Sigmoid colon (tissue), 7 donors: ENCODE results near the gene NTM. TPM values are rescaled to one million over a fixed set of nuclear protein-coding genes. Genes with fewer than 3 reads are reported as not detected.

Experiments
- DNase-seq: peaks from one replicate; pipeline ENCODE4 v3.0.0-alpha.2; 2019
- H3K27ac ChIP-seq, 4 donors: fragments of 200-600 bp; sonication (generic); one replicate each; pipeline ENCODE4 v1.5.1; 2016 to 2019; ENCODE audit warnings: mild to moderate bottlenecking in 1 of 4
- H3K27me3 ChIP-seq, 3 donors: fragments of 200-600 bp; sonication (generic); one replicate each; pipeline ENCODE4 v1.5.1; 2019; ENCODE audit warnings: mild to moderate bottlenecking in 1 of 3
- H3K36me3 ChIP-seq, 4 donors: fragments of 200-600 bp; sonication (generic); one replicate each; pipeline ENCODE4 v1.5.1; 2016 to 2019
- H3K4me1 ChIP-seq, 4 donors: fragments of 200-600 bp; sonication (generic); one replicate each; pipeline ENCODE4 v1.5.1; 2017 to 2019
- H3K4me3 ChIP-seq, 4 donors: fragments of 200-600 bp; sonication (generic); one replicate each; pipeline ENCODE4 v1.5.1; 2017 to 2019; ENCODE audit warnings: mild to moderate bottlenecking in 2 of 4, moderate library complexity in 1 of 4
- H3K9me3 ChIP-seq, 4 donors: fragments of 200-600 bp in 3 of 4; sonication (generic) in 3 of 4; one replicate each; pipeline versions ENCODE4 v1.5.1 to v1.6.1; 2013 to 2019
- CTCF ChIP-seq, 4 experiments: fragments of 450-650 bp in 3 of 4; fragments of 200-600 bp in 1 of 4; IDR thresholded peaks; one replicate each; pipeline ENCODE4 v1.5.1; 2016 to 2019; ENCODE audit warnings: antibody characterized with exemption in 4 of 4, mild to moderate bottlenecking in 3 of 4, moderate library complexity in 2 of 4
- EP300 ChIP-seq, 4 donors: sonication (generic); formaldehyde crosslinking; IDR thresholded peaks; one replicate each; pipeline ENCODE4 v1.6.1; 2017; ENCODE audit warnings: antibody characterized with exemption in 4 of 4
- POLR2A ChIP-seq, 2 donors: fragments of 450-650 bp; IDR thresholded peaks; one replicate each; pipeline ENCODE4 v1.6.1; 2016; ENCODE audit warnings: antibody characterized with exemption in 2 of 2, mild to moderate bottlenecking in 2 of 2, moderate library complexity in 2 of 2
- POLR2AphosphoS5 ChIP-seq, 4 donors: sonication (generic); formaldehyde crosslinking; IDR thresholded peaks; one replicate each; pipeline ENCODE4 v1.6.1; 2017; ENCODE audit warnings: antibody characterized with exemption in 4 of 4
- WGBS, 2 donors: extraction: QIAGEN DNeasy Blood & Tissue Kit; methylation state at CpG; one replicate each; pipeline ENCODE4 v1.1.7; 2013; 5-methylcytosine and 5-hydroxymethylcytosine counted together
- intact Hi-C: fragments of 100-400 bp; cut with DNase I; formaldehyde crosslinking; loops from one replicate; pipeline ENCODE4 v1.15.1; 2023
- polyA plus RNA-seq, 3 donors: library from polyadenylated mRNA; stranded (reverse); fragments of 200-250 nt; gene quantifications; one replicate each; pipeline ENCODE4 v1.2.3, GENCODE V29; 2013
- total RNA-seq, 4 donors: library from RNA; depleted of rRNA; stranded (reverse); fragments of >200 nt; gene quantifications; one replicate each; pipeline ENCODE4 v1.1.0, GENCODE V29; 2016
- donor health status: healthy with polysubstance abuse.
- donor health status: Bipolar disorder and iron deficiency.
- donor health status: healthy.

NTM gene
- total and polyA plus RNA-seq, 7 donors: 0.96 to 18.3 (median 6.4) TPM; not detected in 1

- H3K27me3 ChIP-seq: no peaks in the 10 kb centered on the region
- DNase-seq: no peak
- H3K27ac ChIP-seq: peak overlapping the region in 1 of 4 donors; percentile 22
- no peak for TF ChIP-seq POLR2AphosphoS5 (IDR thresholded peaks at IDR 0.05)
- TF ChIP-seq POLR2A (IDR thresholded peaks at IDR 0.05): no peak
- TF ChIP-seq EP300 (IDR thresholded peaks at IDR 0.05): no peak
- no peak for TF ChIP-seq CTCF (IDR thresholded peaks at IDR 0.05)
- WGBS, 2 donors: 56 to 75% methylated on average over 8 of the region's 8 CpGs
- peaks cover 0 to 18% (median 14%) of the 10 kb centered on the region in 4 donors for H3K4me1 ChIP-seq
- intact Hi-C loops: no loop called here
- no peak overlapping the region for H3K4me3 ChIP-seq
- no peaks in the 10 kb centered on the region for H3K36me3 ChIP-seq
- H3K9me3 ChIP-seq: no peaks in the 10 kb centered on the region
Measured at GRCh38 chr11:131924001-131924400, 553.6 kb downstream of the NTM start.

- Histone ChIP-seq H3K36me3 (no peaks in the 10 kb centered on the region), H3K9me3 (no peaks in the 10 kb centered on the region), H3K27ac (peak overlapping the region in 1 of 4 donors; percentile 22), H3K27me3 (no peaks in the 10 kb centered on the region), H3K4me3 (no peak overlapping the region), H3K4me1 (peaks cover 0 to 18% (median 14%) of the 10 kb centered on the region in 4 donors)
- intact Hi-C loops: no loop called here
- 12 to 42% methylated on average over 4 of the region's 4 CpGs for WGBS, 2 donors
- DNase-seq: no peak
- TF ChIP-seq EP300 (IDR thresholded peaks at IDR 0.05): no peak
- TF ChIP-seq POLR2AphosphoS5 (IDR thresholded peaks at IDR 0.05): no peak
- no peak for TF ChIP-seq CTCF (IDR thresholded peaks at IDR 0.05)
- TF ChIP-seq POLR2A (IDR thresholded peaks at IDR 0.05): no peak
Measured at GRCh38 chr11:131924457-131925201, 554.2 kb downstream of the NTM start.

GRCh38 chr11:131925829-131926228, 555.4 kb downstream of the NTM start:
- intact Hi-C loops: no loop called here
- 82 to 90% methylated on average over 4 of the region's 4 CpGs for WGBS, 2 donors

GRCh38 chr11:131928992-131929391, 558.6 kb downstream of the NTM start:
- Histone ChIP-seq H3K4me3 (no peak overlapping the region), H3K9me3 (no peaks in the 10 kb centered on the region), H3K4me1 (peaks cover 0 to 11% (median 8%) of the 10 kb centered on the region in 4 donors), H3K27me3 (no peaks in the 10 kb centered on the region), H3K27ac (no peak overlapping the region), H3K36me3 (no peaks in the 10 kb centered on the region)
- TF ChIP-seq POLR2A (IDR thresholded peaks at IDR 0.05): no peak
- no peak for TF ChIP-seq CTCF (IDR thresholded peaks at IDR 0.05)
- TF ChIP-seq EP300 (IDR thresholded peaks at IDR 0.05): no peak
- no peak for DNase-seq
- WGBS, 2 donors: 68 to 74% methylated on average over 11 of the region's 11 CpGs
- intact Hi-C loops: no loop called here

More at GRCh38 chr11:131925829-131926228, 555.4 kb downstream of the NTM start:
- Histone ChIP-seq H3K4me1 (peaks cover 0 to 18% (median 14%) of the 10 kb centered on the region in 4 donors), H3K9me3 (no peaks in the 10 kb centered on the region), H3K27ac (no peak overlapping the region), H3K4me3 (no peak overlapping the region), H3K27me3 (no peaks in the 10 kb centered on the region), H3K36me3 (no peaks in the 10 kb centered on the region)
- DNase-seq: no peak
- TF ChIP-seq POLR2A (IDR thresholded peaks at IDR 0.05) (no peak), CTCF (IDR thresholded peaks at IDR 0.05) (no peak), EP300 (IDR thresholded peaks at IDR 0.05) (no peak), POLR2AphosphoS5 (IDR thresholded peaks at IDR 0.05) (no peak)
